Activated gamma-delta T cell (primary cell): Measurements from ENCODE around the gene TARBP2.

Source experiments
- DNase-seq: peaks from one replicate; lab custom pipeline; 2025; lab: John Stamatoyannopoulos, UW

Gene TARBP2

DNA sequence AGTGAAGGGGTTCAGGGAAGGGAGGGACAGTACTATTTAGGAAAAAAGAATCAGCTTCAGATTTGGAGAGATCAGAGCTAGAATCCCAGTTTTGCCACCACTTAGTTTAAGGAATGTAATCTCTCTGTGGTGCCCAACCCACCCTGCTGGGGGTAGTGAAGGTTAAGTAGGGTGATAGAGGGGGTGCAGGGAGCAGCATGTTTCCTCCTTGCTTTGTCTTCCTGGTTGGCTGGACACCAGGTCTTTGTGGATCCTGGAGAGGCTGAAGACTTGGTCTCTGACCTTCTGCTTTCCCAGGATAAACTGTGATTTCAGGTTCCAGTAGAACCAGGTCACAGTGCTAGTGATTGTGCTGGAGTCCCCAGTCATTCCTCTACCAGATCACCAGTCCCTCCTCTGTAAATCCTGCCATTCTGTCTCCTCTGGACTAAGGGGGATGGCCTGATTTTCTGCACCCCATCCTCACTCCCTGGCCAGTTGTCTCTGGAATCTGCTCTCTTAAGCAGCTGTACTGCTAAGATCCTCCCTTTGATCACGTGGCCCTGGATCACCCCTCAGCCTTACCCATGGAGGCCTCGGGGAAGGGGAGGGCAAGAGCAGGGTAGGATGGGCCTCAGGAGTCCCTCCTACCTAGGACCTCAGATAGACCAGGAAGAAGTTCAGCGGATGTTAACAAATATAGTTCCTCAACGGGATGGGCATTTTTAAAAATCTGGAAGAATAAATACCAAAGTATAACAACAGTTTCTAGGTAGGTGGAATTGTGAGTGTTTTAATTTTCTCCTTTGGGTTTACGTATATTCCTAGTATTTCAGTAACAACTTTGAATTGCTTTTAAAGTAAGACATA lies 5.0 kb upstream of the TARBP2 start:
- DNase-seq: no peak

DNA sequence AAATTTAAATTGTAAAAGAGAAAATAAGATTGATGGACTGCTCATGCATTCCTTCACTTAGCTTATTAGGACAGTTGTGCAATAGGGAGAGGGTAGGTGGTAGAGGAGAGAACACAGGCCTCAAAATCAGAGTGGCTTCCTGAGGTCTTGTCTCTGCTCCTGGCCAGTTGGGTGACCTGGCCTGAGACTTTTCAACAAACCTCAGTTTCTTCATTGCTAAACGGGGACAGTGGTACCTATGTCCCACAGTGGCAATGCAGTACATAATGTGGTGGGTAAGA lies 4.4 kb upstream of the TARBP2 start:
- no peak for DNase-seq

DNA sequence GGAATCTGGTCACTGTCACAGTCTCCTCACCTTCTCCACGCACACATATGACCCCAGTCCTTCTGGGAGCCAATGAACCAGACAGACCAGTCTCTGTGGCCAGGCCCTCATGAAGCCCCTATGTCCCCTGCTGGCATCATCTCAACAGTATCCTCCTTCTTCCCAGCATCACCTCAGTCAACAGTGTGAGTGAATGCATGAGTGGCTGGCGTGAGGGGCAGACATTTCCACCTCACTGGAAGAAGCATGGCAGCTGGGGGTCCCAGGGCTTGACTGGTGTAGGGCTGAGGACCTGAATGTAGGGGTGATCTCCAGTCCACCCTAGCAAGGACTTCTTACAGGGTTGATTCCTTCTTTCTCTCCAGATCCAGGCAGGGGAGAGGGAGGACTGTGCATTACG lies 3.6 kb upstream of the TARBP2 start:
- no peak for DNase-seq

DNA sequence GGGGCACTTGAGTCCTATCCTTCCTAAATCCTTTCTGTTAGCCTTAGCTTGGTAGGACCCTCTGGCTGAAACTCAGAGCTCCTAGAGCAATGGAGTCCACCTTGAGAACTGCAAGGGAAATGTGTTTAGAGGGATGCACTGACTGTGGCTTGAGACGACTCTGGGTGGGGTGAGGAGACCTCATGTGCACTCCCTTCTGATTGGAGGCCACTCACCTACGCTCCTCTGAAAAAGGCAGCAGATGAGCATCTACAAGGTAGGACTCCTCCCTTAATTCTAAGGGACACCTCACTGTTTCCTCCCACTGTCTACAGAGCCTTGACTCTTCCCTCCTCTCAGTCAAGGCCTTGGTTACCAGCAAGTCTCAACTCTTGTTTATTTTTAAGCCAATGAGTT lies 2.9 kb upstream of the TARBP2 start:
- DNase-seq: no peak

DNA sequence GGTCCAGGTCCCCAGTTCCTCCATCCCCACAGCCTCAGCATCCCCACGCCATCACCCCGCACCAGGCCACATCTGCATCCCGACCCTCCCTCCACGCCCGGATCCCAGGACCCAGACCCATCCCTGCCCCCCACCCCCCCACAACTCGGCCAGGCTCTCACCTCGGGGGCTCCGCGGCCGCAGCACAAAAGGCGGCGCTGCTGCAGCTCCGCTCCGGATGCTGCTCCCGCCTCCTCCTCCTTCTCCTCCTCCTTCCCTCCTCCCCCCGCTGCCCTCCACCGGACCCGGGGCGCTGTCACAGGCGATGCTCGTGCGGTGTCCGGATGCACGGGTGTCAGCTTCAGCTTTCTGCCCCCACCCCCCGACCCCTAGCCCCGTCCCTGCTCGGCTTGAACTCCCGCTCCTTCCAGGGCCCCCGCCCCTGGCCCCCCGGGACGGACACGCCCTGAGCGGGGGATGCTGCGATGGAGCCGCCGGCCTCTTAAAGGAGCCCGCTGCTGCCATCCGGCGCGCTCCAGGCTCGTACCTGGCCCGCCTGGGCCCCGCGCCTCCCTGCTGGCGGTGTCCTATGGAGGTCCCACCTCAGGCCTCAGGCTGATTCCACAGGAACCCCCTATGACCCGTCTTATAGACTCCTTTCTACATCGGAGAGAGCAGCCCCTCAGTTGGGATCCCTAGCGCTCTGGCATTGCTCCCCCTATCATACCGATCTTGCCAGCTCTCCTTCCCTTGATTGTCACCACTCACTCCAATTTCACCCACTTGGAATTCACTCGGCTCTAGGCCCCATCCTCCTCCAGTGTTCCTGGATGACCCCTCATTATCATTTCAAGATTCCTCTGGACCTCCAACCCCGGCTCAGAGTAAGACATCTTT lies 1.6 kb upstream of the TARBP2 start, which contains the start of gene MAP3K12:
MAP3K12 (minus strand) TSS at position 193 of the 876 bp plus-strand sequence. CDS start 12,067 bp downstream, outside the sequence.
- peak; percentile 56 for DNase-seq

DNA sequence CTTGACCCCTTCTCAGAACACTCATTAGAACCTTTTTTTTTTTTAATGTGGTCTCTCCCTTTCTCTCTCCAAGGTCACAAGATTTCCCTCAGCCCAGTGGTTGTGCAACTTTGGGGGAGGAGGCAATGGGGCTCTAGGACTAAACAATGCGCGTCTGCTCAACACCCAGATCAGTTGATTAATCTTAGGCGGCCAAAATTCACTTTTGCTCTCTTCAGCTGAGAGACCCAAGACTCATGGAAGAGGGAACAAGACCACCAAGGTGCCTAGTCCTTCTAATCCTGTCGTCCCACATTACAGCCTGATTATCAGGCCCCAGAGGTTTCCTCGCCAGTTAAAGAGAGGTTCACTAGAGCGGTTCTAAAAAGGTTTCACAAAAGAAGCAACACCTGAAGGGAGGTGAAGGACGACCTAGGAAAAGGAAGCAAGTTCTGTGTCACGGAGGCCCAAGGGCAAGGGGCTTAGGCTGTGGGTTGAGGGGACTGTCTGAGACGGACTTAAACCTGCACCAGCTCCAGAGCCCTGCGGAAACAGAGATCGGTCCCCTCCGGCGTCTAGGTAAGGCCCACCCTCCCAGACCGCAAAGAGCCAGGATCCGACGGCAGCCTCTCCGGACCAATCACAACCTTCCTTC lies 824 bp upstream of the TARBP2 start:
- DNase-seq: no peak

DNA sequence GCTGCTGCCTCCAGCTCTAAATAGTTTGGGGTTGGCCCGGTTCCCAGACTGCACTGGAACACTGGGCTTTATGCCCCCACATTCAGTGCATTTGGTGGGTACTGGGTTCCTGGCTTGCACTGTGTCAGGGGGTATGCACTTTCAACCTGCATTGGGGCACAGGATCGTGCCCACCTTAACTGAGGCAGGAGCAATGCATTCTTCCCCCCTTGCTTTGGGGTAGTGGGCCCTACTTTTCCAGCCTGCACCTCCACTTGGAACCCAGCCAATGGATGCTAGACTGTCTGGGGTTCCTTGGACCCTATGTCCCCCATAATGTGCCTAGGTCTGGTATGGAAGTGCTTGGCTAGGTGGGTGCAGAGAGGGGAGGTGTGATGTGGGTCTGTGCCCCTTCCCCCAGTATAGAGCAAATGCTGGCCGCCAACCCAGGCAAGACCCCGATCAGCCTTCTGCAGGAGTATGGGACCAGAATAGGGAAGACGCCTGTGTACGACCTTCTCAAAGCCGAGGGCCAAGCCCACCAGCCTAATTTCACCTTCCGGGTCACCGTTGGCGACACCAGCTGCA lies 615 bp downstream of the TARBP2 start:
- DNase-seq: no peak

DNA sequence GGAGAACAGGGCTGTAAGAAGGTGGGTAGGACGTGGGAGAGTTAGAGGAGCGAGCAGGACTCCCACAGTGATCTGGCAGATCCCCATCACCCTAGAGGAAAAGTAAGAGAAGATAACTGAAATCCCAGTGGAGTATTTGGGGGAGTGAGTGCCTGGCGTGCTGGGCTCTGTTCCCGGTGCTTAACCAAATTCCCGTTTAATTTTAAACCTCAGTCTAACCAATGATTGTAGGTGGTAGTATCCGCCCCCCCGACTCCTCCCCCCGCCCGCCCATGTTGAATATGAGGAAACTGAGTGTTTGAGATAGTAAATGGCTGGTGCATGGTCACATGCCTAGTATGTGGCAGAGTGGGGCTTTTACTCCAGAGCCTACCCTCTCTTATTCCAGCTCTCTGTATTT lies 1.2 kb downstream of the TARBP2 start:
- DNase-seq: no peak

DNA sequence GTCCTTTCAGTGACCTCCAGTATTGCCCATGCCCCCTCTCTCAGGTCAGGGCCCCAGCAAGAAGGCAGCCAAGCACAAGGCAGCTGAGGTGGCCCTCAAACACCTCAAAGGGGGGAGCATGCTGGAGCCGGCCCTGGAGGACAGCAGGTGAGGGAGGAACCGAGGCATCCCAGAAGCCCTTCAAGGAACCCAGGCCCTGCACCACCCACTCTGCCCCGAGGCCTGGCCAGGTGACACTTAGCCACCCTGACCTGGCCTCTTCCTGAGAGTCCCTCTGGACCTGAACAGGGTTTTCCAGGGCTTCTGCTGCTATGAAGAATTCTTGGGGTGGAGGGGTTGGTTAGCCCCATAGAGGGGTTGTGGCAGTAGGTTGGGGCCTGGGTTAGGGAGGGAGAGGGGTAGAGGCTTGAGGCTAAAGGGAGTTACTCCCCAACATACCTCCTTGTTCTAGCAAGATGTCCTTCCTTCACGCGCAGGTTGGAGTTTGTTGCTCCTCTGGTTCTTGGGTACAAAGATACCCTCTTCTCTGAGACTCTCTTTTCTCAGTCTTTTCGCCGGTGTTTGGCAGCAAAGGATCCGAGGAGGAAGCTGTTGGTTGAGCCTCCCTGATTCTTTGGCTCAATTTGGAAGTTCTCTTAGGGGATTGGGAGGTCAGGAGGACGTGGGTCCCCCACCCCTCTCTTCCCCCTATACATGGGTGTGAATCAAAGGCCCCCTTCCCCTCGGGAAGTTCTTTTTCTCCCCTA lies 2.1 kb downstream of the TARBP2 start:
- no peak for DNase-seq

DNA sequence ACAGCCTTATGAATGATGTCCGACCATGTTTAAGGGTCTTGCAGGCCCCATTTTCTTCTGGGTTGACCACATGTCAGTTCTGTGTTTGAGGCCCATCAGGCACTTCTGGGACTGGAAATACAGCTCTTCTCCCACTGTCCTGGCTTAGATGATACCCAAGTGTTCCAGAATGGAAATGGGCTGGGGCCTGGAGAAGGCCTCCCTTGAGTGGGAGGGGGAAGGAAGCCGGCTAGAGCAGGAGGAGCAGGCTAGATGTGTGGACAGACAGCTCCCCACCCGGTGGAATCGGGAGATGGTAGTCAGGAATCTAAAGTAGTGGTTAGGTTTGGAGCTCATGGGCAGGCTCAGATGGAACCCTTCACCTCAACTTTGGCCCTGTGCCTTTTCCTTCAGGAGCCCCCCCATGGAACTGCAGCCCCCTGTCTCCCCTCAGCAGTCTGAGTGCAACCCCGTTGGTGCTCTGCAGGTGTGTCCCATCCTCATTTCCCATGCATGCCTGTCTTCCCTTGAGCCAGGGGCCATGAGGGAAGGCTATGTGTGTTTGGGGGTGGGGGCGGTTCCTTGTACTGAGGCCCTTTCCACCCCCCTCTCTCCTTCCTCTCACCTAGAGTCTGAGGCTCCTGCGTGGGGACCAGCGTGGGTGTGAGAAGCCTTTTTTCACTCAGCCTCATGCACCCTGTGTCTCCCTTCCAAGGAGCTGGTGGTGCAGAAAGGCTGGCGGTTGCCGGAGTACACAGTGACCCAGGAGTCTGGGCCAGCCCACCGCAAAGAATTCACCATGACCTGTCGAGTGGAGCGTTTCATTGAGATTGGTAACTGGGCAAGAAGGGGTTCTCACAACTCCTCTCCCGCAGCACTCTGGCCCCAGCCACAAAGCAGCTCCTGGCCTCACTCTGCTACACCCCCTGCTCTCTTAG lies 3.2 kb downstream of the TARBP2 start:
- DNase-seq: no peak

DNA sequence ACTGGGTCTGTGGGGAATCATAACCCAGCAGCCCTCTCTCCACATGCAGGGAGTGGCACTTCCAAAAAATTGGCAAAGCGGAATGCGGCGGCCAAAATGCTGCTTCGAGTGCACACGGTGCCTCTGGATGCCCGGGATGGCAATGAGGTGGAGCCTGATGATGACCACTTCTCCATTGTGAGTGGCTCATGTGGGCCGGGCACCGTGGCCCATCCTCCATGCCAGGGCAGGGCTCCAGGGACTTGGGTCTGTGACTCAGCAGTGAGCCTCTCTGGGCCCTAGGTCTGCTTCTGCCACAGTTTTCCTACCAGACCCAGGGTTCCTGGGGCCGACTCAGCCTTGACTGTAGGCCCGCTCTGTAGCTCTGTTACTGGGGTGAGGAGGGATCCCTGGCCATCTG lies 4.0 kb downstream of the TARBP2 start:
- DNase-seq: no peak

DNA sequence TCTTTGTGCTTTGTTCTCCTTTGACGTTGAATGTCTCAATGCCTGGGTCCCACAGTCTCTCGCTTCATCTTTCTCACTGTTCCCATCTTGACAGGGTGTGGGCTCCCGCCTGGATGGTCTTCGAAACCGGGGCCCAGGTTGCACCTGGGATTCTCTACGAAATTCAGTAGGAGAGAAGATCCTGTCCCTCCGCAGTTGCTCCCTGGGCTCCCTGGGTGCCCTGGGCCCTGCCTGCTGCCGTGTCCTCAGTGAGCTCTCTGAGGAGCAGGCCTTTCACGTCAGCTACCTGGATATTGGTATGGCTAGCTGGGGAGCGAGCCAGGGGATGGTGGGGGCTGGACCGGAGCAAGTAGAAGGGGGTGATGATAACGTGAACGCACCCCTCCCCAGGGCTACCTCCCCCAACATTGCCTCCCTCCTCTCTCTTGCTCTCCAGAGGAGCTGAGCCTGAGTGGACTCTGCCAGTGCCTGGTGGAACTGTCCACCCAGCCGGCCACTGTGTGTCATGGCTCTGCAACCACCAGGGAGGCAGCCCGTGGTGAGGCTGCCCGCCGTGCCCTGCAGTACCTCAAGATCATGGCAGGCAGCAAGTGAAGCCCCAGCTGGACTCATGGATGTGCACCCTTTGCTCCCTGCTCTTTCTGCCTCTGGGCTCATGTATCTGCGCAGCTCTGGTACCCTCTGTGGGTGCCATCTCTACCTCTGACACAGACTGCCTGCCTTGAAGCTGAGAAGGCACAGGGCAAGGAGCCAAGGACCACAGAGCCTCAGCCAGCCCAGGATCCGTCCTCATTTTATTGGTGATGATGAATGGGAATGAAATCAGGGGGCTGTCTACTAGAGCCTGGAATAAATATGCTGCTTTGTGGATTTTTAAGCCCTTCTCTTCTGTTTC lies 4.7 kb downstream of the TARBP2 start:
- no peak for DNase-seq

DNA sequence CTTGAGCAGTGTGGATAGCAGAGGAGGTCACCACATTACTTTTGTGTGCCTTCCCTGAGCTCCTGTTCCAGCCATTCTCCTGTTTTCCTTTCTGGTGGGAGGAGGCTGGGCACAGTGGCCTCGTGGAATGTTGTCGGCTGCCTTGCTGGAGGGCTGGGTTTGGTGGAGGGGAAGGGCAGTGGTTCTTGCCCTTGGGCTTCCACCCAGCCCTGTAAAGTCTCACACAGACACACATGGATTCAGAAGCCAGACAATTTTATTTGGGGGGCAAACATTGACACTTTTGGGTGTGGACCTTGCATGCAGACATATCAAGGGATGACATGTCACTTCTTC lies 5.3 kb downstream of the TARBP2 start:
- DNase-seq: no peak

DNA sequence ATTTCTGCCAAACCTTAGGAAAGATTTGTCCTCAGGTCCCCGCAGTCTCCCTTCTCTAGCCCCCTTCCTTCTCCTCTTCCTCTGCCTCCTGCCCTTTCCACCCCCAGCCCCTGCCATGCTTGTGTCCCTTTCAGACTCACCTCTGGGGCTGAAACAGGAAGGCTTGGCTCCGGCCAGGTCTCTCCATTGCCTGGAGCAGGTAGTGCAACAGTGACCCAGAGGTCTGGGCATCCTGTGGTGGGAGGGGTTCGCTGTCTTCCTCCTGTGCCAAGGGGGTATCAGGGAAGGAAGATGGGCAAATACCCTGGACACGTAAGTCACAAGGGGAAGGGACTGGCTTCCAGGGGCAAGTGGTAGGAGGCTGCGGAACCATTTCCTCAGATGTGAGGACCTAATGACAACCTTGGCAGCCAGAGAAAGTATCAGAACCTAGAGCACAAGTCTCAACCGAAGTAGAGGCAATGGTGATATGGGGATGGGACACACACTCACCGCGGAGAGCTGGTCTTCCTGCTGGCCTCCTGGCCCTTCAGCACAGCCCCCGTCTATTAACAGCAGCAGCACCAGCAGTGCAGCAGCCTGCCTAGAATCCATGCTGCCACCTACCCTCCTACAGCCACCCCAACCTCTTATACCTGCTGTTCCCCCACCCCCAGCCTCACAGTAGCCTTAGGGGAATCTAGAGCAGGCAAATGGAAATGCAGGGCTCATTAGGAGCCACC lies 6.0 kb downstream of the TARBP2 start, which contains the start of gene NPFF:
NPFF (minus strand) TSS at position 604 of the 722 bp plus-strand sequence; CDS start at position 594, 10 bp downstream.
- DNase-seq: no peak

DNA sequence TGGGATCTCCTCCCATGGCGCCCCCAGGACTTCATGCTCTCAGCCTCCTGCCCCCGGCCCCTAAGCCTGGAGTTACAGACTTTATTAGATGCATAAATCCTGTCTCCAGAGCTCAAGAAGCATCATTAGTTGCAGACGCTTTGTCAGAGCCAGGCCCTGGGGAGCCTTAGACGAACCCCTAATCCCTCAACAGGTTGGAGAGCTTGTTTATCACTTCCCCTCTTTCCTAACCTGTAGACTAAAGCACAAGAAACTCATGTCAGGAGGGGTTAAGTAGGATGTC lies 6.5 kb downstream of the TARBP2 start:
- DNase-seq: no peak

DNA sequence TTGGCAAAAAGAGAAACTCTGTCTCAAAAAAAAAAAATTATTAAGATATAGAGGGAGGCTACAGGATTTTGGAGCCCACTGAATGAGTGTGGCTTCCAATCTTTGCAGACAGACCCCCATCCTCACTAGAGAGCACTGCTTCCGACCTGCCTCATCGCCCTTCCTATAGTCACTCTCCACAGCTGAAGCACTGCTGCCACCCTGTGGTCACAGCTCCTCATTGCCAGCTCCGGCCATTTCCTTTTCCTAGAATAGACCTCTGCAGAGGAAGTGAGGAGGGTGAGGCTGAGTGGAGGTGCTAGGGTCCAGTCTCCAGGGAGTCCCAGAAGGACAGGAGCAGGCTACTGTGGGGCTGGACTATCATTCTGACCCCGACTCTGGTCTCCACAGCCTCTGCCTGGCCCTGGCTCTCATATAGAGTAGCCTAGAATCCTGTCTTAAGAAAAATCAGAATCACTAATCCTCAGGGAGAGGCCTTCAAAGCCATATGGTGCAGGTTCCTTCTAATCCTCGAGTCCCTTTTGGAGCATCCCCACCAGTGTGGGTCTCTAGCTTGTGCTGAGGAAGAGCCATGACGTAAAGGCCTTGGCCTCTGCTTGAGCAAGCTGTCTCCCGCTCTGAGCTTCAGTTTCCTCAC lies 7.6 kb downstream of the TARBP2 start:
- DNase-seq: no peak

DNA sequence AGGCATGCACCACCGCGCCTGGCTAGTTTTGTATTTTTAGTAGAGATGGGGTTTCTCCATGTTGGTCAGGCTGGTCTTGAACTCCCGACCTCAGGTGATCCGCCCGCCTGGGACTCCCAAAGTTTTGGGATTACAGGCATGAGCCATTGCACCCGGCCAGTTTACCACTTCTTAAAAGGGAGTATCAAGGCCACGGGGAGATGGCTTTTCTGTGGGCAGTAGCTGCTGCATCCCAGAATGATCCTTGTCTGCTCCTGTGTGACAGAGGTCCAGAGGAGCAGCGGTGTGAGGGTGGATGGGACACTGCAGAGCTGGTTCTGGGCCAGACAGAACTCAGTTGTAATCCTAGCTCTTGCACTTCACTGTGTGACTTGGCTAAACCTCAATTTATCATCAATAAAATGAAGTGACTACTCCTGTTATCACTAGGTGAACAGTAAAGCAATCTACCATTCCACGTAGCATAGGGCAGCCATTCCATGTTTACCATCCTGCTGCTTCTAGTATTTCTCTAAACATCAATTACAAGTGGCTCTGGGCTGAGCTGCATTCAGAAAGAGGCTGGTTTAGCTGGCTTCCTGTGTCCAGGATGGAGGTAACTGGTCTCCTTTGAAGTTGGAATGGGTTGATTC lies 9.2 kb downstream of the TARBP2 start:
- DNase-seq: no peak
